ENCODE data around the gene DECR2.

DNA sequence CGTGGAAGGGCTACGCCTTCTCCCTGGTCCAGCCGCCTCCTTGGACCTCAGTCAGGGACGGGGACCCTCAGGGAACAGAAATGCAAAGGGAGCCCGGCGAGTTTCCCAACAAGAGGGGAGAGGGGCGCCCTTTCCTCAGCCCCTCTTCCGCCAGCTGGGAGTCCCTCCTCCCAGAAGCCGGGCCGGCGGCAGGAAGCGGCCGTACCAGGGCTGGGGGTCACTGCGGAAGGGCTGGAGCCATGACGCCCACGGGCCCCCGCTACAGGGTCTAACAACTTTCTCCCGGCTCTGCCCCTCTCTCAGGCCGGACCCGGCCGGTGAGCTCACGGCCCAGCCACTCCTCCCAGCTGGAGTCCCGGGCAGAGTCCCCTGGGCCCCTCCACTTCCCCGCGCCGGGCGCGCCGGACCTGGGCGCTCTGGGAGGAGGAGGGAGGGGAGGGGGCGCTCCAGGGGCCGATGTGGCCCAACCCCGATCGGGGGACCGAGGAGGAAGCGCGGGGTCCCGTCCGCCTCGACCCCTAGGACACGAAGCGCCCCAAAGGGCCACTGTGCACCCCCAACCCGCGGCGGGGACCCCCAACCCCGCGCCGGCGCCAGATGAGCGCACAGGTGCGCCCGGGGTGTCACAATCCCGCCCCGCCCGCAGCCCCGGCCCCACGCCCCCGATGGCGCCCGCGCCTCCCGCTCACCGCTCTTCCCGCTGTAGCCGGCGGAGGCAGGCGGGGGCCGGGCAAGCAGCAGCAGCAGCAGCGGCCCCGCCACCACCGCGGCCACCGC, 20.5 kb upstream of the DECR2 start:
- TF ChIP-seq CTCF (conservative IDR thresholded peaks at IDR 0.05; ENCODE audit: low read depth, low read length) (no peak), EZH2 (IDR thresholded peaks at IDR 0.05; ENCODE audit: borderline replicate concordance, low read depth, low read length, poor library complexity, severe bottlenecking) (no peak)
